ENCODE results near the gene DPEP1. TPM values are rescaled to one million over a fixed set of nuclear protein-coding genes. Genes with fewer than 3 reads are reported as not detected.
"Not testable (repeated sequence)": the region's sequence is repeated elsewhere in the genome, so short reads cannot be mapped to it uniquely, and the experiment has no call there.

The DPEP1 gene
- total RNA-seq, 1 donor from 2014 or later = not detected

DNA sequence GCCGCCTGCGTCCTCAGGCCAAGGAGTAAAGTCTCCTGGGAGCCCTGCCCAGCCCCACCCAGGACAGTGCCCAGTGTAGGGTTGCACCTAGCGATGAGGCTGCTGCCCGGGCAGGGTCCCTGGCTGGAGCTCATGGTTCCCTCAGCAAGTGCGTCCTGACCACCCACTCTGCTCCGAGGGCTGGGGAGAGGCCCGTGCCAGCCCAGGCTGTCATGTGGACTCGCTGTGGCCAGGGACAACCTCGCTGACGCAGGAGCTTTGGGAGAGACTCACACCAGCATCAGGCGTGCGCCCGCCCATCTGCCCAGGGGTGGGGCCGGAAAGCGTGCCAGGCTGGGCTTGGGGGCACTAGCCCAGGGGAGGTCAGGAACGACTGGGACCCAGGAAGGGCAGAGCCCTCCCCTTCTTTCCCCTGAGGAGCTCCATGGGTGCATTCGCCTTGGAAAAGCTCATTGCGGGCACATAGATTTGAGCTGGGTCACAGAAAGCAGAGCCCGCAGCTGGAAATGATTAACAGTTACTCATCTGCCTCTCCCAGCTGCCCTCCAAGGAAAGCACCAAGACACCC is 19.7 kb downstream of the DPEP1 start:
- no peak for TF ChIP-seq CTCF (IDR thresholded peaks at IDR 0.05)
- Mint-ChIP-seq H3K36me3 (ENCODE audit: low read depth) (no peaks in the 10 kb centered on the region), H3K27ac (ENCODE audit: unreplicated experiment) (no peak overlapping the region), H3K4me3 (ENCODE audit: unreplicated experiment) (no peak overlapping the region), H3K4me1 (ENCODE audit: low read depth) (no peaks in the 10 kb centered on the region), H3K9me3 (ENCODE audit: low read depth) (no peaks in the 10 kb centered on the region), H3K27me3 (ENCODE audit: low read depth) (peaks cover 4% of the 10 kb centered on the region)
- no peak for DNase-seq (ENCODE audit: low spot score)

GRCh38 chr16:89634463-89635385 is 21.3 kb downstream of the DPEP1 start:
- not testable (repeated sequence) for DNase-seq (ENCODE audit: low spot score); H3K27me3 Mint-ChIP-seq (ENCODE audit: low read depth); H3K27ac Mint-ChIP-seq (ENCODE audit: unreplicated experiment); H3K9me3 Mint-ChIP-seq (ENCODE audit: low read depth); H3K4me3 Mint-ChIP-seq (ENCODE audit: unreplicated experiment); H3K36me3 Mint-ChIP-seq (ENCODE audit: low read depth); H3K4me1 Mint-ChIP-seq (ENCODE audit: low read depth)

GRCh38 chr16:89636663-89637062 is 23.2 kb downstream of the DPEP1 start:
- TF ChIP-seq CTCF (IDR thresholded peaks at IDR 0.05) = no peak
- Mint-ChIP-seq H3K27me3 (ENCODE audit: low read depth) (peaks cover 4% of the 10 kb centered on the region), H3K9me3 (ENCODE audit: low read depth) (no peaks in the 10 kb centered on the region), H3K4me1 (ENCODE audit: low read depth) (peaks cover 8% of the 10 kb centered on the region), H3K4me3 (ENCODE audit: unreplicated experiment) (no peak overlapping the region), H3K36me3 (ENCODE audit: low read depth) (no peaks in the 10 kb centered on the region), H3K27ac (ENCODE audit: unreplicated experiment) (no peak overlapping the region)
- no peak for DNase-seq (ENCODE audit: low spot score)

GRCh38 chr16:89637379-89637778 is 23.9 kb downstream of the DPEP1 start:
- TF ChIP-seq CTCF (IDR thresholded peaks at IDR 0.05) = no peak
- H3K9me3 Mint-ChIP-seq (ENCODE audit: low read depth) = no peaks in the 10 kb centered on the region
- no peak overlapping the region for H3K27ac Mint-ChIP-seq (ENCODE audit: unreplicated experiment)
- H3K36me3 Mint-ChIP-seq (ENCODE audit: low read depth) = no peaks in the 10 kb centered on the region
- no peak overlapping the region for H3K4me3 Mint-ChIP-seq (ENCODE audit: unreplicated experiment)
- no peak for DNase-seq (ENCODE audit: low spot score)
- peaks cover 4% of the 10 kb centered on the region for H3K27me3 Mint-ChIP-seq (ENCODE audit: low read depth)
- H3K4me1 Mint-ChIP-seq (ENCODE audit: low read depth) = peaks cover 8% of the 10 kb centered on the region

DNA sequence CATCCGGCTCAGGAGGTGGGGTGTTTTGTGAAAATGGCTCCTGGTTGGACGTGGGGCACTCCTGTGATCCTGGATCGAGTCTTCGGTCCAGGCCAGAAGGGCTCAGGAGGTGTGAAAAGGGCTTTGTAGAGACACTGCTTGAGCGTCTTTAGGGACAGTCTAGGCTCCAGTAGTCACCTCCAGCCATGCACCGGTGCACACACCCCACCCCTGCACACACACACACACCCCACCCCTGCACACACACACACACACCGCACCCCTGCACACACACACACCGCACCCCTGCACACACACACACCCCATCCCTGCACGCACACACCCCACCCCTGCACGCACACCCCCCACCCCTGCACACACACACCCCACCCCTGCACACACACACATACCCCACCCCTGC is 25.0 kb downstream of the DPEP1 start:
- Mint-ChIP-seq H3K36me3 (ENCODE audit: low read depth) (no peaks in the 10 kb centered on the region), H3K4me3 (ENCODE audit: unreplicated experiment) (no peak overlapping the region), H3K4me1 (ENCODE audit: low read depth) (peaks cover 8% of the 10 kb centered on the region), H3K27me3 (ENCODE audit: low read depth) (peaks cover 4% of the 10 kb centered on the region), H3K27ac (ENCODE audit: unreplicated experiment) (no peak overlapping the region), H3K9me3 (ENCODE audit: low read depth) (no peaks in the 10 kb centered on the region)
- no peak for DNase-seq (ENCODE audit: low spot score)
- TF ChIP-seq CTCF (IDR thresholded peaks at IDR 0.05) = no peak
